ENCODE data around the gene NAPA.
"Not testable (repeated sequence)": the region's sequence is repeated elsewhere in the genome, so short reads cannot be mapped to it uniquely, and the experiment has no call there.

NAPA gene

GRCh38 chr19:47487551-47488515 lies 27.0 kb downstream of the NAPA start:
- DNase-seq (ENCODE audit: low read depth in 2 of 3, low spot score in 2 of 3) = no peak

DNA sequence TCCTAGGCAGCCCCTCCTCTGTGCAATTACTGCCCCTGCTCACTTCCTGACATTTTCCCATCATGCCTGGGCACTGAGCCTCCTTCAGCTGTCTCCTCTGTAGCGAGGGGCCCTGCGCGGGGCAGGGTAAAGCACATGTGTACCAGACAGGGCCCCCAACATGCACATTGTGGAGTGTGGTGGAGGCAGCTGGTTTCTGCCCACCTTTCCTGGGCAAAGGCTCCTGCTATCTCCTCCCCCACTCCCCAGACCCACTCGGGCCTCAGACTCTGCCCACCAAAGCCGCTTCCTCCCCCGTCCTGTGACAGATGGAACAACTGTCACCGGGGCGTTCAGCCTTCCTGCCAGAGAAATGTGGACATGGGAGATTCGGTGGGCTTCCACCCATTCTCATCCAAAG lies 28.0 kb downstream of the NAPA start:
- no peak for DNase-seq (ENCODE audit: low read depth in 2 of 3, low spot score in 2 of 3)

DNA sequence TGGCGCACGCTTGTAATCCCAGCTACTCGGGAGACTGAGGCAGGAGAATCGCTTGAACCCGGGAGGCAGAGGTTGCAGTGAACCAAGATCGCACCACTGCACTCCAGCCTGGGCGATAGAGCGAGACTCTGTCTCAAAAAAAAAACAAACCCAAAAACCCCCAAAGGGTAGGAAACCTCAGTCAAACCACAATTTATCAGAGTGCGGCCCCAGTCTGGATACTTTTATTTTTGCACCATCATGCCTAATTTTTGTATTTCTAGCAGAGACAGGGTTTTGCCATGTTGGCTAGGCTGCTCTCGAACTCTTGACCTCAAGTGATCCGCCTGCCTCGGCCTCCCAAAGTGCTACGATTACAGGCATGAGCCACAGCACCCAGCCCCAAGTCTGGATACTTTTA lies 28.6 kb downstream of the NAPA start:
- DNase-seq (ENCODE audit: low read depth in 2 of 3, low spot score in 2 of 3) = not testable (repeated sequence)

- no peak for DNase-seq (ENCODE audit: low read depth in 2 of 3, low spot score in 2 of 3)
Measured at GRCh38 chr19:47485210-47485609, 29.7 kb downstream of the NAPA start.

DNA sequence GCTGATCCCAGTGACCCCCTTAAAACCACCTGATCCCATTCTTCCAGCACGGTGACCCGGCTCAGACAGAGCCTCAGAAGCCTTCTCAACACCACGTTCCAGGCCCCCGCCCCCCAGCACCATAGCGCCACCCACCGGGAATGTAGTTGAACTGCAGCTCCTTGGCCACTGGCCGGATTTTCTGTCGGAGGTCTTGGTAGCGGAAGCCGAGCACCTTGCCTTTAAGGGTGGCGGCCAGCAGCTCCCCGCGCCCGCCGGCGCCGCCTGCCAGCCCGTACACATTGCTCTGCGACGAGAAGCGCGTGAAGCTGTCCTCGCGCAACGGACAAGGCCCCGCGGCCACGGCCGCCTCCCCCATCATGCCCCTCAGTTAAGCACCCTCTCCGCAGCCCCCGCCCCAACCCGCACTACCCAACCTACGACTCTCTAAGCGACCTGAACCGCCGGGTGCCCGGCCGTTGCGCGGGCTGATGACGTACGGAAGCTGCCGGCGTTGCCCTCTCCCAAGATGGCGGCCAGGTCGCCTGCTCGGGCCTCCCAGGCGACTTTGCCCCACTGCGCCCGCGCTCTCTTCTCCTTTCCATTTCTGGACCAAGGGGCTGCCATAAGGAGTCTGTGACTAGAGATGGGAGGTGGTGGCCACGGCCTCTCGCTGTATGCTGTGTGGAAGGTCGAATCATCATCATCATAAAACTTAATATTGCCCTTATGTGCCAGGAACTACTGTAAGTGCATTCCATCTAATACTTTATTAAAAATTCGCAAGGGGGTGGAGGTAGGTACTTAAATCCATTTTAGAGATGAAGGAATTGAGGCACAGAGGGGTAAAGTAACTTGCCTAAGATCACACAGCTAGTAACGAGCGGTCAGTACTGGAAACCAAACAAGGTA lies 30.8 kb downstream of the NAPA start, which contains the start of gene KPTN:
Gene KPTN (minus strand): TSS at position 420 of the 891 bp plus-strand sequence. CDS start 59 bp downstream, at position 361.
- peak; percentile 77 to 93 (median 92) for DNase-seq (ENCODE audit: low read depth in 2 of 3, low spot score in 2 of 3)

DNA sequence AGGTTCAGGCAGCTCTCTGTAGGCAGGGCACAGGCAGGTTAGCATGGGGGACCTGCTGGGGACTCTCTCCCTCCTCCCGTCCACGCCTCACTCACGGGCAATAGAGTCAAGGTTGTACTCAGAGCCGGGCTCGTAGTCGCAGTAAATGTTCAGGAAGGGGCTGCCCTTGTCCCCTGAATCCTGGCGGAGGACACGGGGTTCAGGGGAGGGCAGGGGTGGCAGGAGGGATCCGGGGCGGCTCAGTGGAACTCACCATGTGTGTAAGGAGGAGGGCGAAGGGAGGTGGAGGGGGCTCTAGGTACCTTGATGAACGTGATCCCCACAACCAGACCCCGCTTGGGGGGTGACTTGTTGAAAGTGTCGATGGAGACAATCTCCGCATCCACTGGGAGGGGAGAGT lies 31.7 kb downstream of the NAPA start:
- DNase-seq (ENCODE audit: low read depth in 2 of 3, low spot score in 2 of 3) = no peak

DNA sequence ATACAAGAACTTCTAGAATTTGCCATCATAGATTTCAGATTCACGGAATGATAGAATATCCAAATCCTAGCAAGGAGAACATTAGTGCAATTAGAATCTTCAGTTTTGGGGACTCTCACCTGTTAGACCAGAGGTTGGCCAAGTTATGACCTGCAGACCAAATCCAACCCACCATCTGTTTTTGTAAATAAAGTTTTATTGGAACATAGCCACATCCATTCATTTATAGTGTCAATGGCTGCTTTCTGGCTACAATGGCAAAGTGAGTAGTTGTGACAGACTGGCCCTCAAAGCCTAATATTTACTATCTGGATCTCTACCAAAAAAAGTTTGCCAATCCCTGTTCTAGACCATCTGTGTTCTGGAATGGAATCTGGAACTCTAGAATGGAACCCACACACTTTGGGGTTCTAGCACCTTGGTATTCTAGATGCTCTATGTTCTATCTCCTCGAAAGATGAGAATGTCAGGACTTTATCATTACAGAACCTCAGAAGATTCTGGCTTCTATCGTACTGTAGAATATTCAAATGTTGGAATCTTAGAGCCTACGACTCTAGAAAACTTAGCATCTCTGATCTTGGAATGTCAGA lies 33.3 kb downstream of the NAPA start:
- DNase-seq (ENCODE audit: low read depth in 2 of 3, low spot score in 2 of 3) = no peak

GRCh38 chr19:47480658-47481057 lies 34.2 kb downstream of the NAPA start:
- DNase-seq (ENCODE audit: low read depth in 2 of 3, low spot score in 2 of 3) = no peak

DNA sequence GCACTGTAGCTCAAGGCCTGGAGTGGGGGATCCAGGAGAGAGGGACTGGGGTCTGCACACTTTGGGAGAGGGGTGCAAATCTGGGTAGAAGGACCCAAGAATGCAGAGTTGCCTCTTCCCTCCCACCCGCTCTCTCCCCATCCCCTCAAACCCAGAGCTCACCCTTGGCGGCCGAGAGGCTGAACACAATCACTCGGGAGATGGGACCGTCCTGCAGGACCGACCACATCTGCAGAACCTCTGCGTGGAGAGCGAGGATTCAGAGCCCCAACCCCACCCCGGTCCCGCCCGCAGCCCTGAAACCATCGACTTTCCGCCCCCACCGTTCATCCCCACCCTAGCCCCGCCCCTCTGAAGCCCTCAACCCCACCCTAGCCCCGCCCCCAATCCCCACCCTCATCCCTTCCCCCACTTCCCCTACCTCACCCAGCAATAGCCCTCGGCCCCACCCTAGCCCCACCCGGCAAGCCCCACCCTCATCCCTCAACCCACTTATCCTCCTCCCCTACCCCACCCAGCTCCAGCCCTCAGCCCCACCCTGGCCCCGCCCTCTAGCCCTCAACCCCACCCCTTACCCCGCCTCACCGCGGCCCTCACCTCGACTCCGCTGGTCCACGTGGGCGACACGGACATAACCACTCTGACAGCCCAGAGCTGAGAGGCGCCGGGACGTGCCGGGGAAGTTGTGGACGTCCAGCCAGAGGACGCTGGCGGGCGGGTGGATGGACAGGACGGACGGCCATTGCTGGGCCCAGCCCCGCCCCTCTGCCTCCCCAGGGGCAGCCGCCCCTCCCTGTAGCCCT lies 35.0 kb downstream of the NAPA start:
- DNase-seq (ENCODE audit: low read depth in 2 of 3, low spot score in 2 of 3) = no peak

GRCh38 chr19:47476438-47476972 lies 38.4 kb downstream of the NAPA start:
- DNase-seq (ENCODE audit: low read depth in 2 of 3, low spot score in 2 of 3) = no peak

- DNase-seq (ENCODE audit: low read depth in 2 of 3, low spot score in 2 of 3) = no peak
Measured at GRCh38 chr19:47475465-47475864, 39.4 kb downstream of the NAPA start.

DNA sequence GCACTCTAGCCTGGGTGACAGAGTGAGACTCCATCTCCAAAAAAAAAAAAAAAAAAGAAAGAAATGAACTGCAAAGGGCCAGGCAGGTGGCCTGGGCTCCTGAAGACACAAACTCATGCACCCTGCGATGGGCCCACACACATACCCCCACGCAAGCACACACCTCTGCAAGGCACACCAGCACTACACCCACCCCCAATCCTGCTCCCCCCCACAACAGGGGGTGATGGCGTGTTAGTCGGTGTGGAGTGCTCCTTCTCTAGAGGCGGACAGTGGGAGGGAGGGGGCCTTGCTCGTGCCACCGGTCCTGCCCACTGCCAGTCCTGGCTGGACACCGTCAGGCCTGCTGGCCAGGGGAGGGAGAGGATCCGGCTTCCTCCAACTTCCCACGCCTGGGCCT lies 41.5 kb downstream of the NAPA start:
- no peak for DNase-seq (ENCODE audit: low read depth in 2 of 3, low spot score in 2 of 3)

DNA sequence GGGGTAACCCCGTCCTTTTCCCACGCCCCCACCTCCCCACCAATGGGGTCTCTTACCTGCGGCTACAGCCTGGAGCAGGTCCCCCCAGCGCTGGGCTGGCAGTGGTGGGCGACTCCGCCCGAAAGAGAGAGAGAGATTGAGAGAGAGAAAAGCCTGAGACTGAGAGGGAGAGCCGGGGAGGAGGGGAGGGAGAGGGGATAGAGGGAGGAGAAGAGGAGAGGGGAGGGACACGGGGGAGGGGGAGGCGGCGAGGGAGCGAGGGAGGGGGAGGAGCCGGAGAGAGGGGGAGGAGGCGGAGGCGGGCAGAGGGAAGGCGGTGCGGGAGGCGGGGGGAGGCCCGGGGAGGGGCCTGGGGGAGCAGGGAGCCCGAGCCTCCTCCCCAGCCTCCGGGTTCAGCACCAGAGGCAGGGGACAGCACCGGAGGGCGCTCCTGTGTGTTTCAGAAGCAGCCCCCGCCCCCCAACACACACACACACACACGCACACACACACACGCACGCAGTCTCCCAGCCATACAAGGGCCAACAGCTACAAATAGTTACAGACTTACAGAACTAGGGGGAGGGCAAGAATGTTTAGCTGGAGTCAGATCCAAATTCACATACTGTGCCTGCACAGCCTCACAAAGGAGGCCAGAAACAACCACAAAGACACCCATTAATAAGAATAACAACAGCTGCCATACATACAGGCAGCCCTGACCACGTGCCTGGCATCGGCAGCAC lies 43.0 kb downstream of the NAPA start, which contains the start of gene SLC8A2:
Gene SLC8A2 (minus strand): TSS at position 161 of the 725 bp plus-strand sequence. CDS start 5,490 bp downstream, outside the sequence.
- DNase-seq (ENCODE audit: low read depth in 2 of 3, low spot score in 2 of 3) = no peak

DNA sequence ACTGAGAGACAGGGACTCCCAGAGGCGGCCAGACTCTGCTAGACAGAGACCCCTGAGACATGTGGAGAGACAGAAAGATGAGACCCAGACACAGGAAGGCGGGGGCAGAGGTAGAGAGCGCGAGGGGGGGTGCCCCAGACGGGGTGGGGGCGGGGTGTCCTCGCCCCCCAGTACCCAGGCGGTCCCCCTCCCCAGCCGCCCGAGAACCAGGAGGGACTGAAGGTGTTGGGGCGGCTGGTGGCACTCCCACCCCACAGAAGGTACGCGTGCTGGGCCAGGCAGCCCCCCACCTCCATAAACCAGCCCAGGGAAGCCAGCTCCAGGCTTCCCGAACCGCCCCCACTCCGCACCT lies 43.5 kb downstream of the NAPA start:
- DNase-seq (ENCODE audit: low read depth in 2 of 3, low spot score in 2 of 3) = no peak

DNA sequence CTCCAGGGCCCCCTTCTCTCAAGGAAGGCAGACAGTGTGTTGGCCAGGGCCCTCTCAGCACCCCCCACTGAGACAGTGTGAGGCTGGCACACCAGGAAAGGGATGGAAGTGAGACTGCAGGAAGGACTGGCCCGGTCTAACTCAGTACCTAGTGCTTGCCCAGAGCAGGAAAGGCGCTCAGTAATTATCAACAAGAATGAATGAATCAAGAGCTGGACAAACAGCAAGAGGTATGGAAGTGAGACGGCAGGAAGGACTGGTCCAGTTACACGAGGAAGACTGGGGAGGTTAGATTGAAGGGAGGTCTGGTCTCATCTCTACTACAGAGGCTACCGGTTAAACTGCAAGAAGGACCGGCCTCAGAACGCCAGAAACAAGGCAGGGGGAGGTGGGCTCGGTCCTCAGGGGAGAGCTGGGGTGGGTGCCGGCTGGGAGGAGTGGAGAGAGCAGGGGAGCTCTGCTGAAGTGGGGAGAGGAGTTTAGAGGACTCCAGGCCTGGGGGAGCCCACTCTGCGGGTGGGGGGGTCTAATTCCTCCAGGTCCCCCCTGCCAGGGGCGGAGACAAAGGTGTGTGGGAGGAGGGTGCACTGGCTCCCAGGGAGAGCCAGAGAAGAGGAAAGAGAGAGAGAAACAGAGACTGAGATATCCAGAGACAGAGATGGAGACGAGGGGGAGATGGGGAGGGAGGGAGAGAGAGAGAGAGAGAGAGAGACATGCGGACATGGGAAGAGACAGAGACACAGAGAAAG lies 44.2 kb downstream of the NAPA start:
- DNase-seq (ENCODE audit: low read depth in 2 of 3, low spot score in 2 of 3) = no peak

GRCh38 chr19:47469719-47470118 lies 45.1 kb downstream of the NAPA start:
- no peak for DNase-seq (ENCODE audit: low read depth in 2 of 3, low spot score in 2 of 3)

- no peak for DNase-seq (ENCODE audit: low read depth in 2 of 3, low spot score in 2 of 3)
Measured at GRCh38 chr19:47469363-47469700, 45.5 kb downstream of the NAPA start.

DNA sequence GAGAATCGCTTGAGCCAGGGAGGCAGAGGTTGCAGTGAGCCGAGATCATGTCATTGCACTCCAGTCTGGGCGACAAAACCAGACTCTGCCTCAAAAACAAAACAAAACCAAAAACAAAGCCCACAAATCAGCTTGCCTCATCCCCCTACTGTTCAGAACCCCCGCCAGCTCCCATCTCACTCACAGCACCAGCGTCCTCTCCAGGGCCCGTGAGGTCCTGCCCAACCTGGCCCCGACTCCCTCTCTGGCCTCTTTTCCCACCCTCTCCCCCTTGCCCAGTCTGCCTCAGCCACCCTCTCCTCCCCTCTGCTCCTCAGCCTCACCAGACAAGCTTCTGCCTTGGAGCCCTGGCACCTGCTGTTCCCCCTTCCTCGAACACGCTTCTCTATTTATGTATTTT lies 46.9 kb downstream of the NAPA start:
- no peak for DNase-seq (ENCODE audit: low read depth in 2 of 3, low spot score in 2 of 3)

DNA sequence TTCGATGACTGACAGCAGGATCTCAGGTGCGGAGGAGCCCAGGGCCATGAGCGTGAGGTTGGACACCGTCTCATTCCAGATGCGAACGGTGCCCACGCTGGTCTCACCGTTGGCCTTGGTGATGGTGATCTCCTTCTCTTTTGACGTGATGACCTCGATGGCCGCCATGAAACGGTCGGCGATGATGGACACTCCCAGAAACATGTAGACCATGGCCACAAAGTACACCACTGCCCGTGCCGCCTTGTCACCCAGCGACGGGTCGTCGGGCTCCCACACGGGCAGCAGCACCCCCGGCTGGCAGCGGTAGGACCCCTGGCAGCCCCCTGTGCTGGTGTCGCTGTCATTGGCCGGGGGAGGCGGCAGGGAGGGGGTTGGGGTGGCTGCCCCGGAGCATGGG lies 48.9 kb downstream of the NAPA start:
- no peak for DNase-seq (ENCODE audit: low read depth in 2 of 3, low spot score in 2 of 3)

All from activated CD8-positive, alpha-beta memory T cell treated with anti-CD3 and anti-CD28 coated beads for 48 hours (primary cell).